ENCODE data around the gene RAC2. TPM values are rescaled to one million over a fixed set of nuclear protein-coding genes. Genes with fewer than 3 reads are reported as not detected.

RAC2 gene
- total RNA-seq, 1 donor from 2014 or later, result 51.9 TPM

GRCh38 chr22:37218771-37219411 lies 25.2 kb downstream of the RAC2 start:
- no peak overlapping the region for H3K4me3 ChIP-seq (ENCODE audit: low read depth, low read length)
- TF ChIP-seq, protein P1, sequence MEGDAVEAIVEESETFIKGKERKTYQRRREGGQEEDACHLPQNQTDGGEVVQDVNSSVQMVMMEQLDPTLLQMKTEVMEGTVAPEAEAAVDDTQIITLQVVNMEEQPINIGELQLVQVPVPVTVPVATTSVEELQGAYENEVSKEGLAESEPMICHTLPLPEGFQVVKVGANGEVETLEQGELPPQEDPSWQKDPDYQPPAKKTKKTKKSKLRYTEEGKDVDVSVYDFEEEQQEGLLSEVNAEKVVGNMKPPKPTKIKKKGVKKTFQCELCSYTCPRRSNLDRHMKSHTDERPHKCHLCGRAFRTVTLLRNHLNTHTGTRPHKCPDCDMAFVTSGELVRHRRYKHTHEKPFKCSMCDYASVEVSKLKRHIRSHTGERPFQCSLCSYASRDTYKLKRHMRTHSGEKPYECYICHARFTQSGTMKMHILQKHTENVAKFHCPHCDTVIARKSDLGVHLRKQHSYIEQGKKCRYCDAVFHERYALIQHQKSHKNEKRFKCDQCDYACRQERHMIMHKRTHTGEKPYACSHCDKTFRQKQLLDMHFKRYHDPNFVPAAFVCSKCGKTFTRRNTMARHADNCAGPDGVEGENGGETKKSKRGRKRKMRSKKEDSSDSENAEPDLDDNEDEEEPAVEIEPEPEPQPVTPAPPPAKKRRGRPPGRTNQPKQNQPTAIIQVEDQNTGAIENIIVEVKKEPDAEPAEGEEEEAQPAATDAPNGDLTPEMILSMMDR (conservative IDR thresholded peaks at IDR 0.05; ENCODE audit: low read depth, low read length), result no peak
- DNase-seq (ENCODE audit: low read depth), result no peak

DNA sequence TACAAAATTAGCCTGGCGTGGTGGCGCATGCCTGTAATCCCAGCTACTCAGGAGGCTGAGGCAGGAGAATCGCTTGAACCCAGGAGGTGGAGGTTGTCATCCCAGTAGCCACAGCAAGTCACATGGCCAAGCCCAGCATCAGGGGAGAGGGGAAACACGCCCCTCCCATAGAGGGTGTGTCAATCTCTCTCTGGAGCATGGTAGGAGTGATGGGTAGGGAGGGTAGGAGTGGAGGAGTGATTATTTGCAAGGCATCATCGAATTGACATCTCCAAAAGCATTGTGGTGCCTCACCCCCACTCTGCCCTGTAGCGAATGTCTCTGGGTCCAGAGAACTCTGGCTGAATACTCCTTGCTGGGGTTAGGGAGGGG lies 25.7 kb downstream of the RAC2 start:
- TF ChIP-seq, protein P1 (conservative IDR thresholded peaks at IDR 0.05; ENCODE audit: low read depth, low read length), result no peak
- no peak overlapping the region for H3K4me3 ChIP-seq (ENCODE audit: low read depth, low read length)
- DNase-seq (ENCODE audit: low read depth), result no peak

GRCh38 chr22:37215890-37216289 lies 28.2 kb downstream of the RAC2 start:
- no peak overlapping the region for H3K4me3 ChIP-seq (ENCODE audit: low read depth, low read length)
- TF ChIP-seq, protein P1 (conservative IDR thresholded peaks at IDR 0.05; ENCODE audit: low read depth, low read length), result no peak
- no peak for DNase-seq (ENCODE audit: low read depth)

- TF ChIP-seq, protein P1 (conservative IDR thresholded peaks at IDR 0.05; ENCODE audit: low read depth, low read length), result no peak
- no peak overlapping the region for H3K4me3 ChIP-seq (ENCODE audit: low read depth, low read length)
- no peak for DNase-seq (ENCODE audit: low read depth)
These were observed 29.4 kb downstream of the RAC2 start for GRCh38 chr22:37214731-37215030.

DNA sequence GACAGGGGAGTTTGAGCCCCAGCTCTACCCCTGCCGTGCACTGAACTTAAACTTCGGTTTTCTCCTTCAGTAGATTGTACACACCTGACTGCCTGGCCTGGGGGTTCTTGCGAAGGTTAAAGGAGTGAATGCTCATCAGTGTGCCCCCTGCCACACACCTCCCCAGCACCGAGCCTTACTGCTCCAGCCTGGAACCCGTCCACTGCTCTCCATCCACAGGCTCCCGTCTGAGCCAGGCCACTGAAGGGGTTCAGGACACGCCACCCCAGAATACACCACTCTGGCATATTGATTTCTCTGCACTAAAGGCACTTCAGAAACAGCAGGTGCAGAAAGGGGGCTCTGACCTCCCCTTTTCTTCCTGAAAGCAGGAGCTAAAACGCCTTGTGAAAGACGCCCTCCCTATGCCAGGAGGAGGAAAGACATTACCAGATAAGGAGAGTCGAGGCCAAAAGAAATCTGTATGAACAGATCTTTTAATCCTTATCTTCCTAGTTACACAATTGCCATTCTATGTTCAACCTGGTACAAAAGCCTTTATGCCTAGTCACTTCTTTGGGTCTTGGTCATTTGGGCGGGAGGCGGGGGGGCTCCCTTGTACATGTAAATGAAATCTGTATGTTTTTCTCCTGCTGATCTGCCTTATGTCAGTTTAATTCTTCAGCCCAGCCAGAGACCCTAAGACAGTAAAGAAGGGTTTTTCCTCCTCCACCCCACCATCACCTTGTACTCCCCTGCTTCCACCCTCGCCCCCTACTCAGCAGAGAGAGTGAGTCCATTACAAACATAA lies 29.9 kb downstream of the RAC2 start:
- no peak for DNase-seq (ENCODE audit: low read depth)
- no peak overlapping the region for H3K4me3 ChIP-seq (ENCODE audit: low read depth, low read length)
- TF ChIP-seq, protein P1 (conservative IDR thresholded peaks at IDR 0.05; ENCODE audit: low read depth, low read length), result no peak

- no peak for DNase-seq (ENCODE audit: low read depth)
- H3K4me3 ChIP-seq (ENCODE audit: low read depth, low read length), result no peak overlapping the region
- TF ChIP-seq, protein P1 (conservative IDR thresholded peaks at IDR 0.05; ENCODE audit: low read depth, low read length), result no peak
These were observed 30.7 kb downstream of the RAC2 start for GRCh38 chr22:37213218-37213855.
